ENCODE data around the gene SOX5. TPM values are rescaled to one million over a fixed set of nuclear protein-coding genes. Genes with fewer than 3 reads are reported as not detected.

SOX5 gene
- total and polyA plus RNA-seq, 9 of the 15 experiments (the other 6 are each of a cell fraction or from before 2014, with no cell fraction given): 8.3 to 16.5 (median 11.9) TPM

DNA sequence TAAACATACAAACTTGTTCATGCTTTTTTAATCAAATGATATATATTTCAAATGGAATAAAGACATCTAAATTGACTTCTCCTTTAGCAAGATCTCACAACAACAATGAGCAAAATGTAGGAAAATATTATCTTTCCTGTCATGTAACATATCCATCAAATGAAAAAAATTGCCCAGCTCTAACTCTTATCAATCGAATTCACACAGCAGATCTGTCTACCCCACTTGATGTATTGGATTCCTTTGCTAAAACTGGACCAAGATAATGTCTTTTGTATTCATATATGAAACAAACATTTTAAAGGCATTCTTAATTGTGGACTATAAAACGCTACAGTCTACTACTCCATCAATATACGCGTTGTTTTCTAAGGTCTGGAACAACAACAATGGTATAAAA is 218.0 kb downstream of the SOX5 start (continued):
- peak; percentile 86 for TF ChIP-seq TEAD4 (IDR thresholded peaks at IDR 0.05; ENCODE audit: low read length)
- no peak for TF ChIP-seq TEAD4 (CRISPR knock-in tag; IDR thresholded peaks at IDR 0.05; ENCODE audit: borderline replicate concordance)
- TF ChIP-seq ZNF134 (CRISPR knock-in tag; conservative IDR thresholded peaks at IDR 0.05): no peak
- TF ChIP-seq, protein P1, sequence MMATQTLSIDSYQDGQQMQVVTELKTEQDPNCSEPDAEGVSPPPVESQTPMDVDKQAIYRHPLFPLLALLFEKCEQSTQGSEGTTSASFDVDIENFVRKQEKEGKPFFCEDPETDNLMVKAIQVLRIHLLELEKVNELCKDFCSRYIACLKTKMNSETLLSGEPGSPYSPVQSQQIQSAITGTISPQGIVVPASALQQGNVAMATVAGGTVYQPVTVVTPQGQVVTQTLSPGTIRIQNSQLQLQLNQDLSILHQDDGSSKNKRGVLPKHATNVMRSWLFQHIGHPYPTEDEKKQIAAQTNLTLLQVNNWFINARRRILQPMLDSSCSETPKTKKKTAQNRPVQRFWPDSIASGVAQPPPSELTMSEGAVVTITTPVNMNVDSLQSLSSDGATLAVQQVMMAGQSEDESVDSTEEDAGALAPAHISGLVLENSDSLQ (IDR thresholded peaks at IDR 0.05): peak; percentile 77
- peak; percentile 88 for TF ChIP-seq SMARCA4 (IDR thresholded peaks at IDR 0.05)
- TF ChIP-seq, protein P2, sequence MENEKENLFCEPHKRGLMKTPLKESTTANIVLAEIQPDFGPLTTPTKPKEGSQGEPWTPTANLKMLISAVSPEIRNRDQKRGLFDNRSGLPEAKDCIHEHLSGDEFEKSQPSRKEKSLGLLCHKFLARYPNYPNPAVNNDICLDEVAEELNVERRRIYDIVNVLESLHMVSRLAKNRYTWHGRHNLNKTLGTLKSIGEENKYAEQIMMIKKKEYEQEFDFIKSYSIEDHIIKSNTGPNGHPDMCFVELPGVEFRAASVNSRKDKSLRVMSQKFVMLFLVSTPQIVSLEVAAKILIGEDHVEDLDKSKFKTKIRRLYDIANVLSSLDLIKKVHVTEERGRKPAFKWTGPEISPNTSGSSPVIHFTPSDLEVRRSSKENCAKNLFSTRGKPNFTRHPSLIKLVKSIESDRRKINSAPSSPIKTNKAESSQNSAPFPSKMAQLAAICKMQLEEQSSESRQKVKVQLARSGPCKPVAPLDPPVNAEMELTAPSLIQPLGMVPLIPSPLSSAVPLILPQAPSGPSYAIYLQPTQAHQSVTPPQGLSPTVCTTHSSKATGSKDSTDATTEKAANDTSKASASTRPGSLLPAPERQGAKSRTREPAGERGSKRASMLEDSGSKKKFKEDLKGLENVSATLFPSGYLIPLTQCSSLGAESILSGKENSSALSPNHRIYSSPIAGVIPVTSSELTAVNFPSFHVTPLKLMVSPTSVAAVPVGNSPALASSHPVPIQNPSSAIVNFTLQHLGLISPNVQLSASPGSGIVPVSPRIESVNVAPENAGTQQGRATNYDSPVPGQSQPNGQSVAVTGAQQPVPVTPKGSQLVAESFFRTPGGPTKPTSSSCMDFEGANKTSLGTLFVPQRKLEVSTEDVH (IDR thresholded peaks at IDR 0.05; ENCODE audit: low read depth, partially characterized antibody): no peak
- TF ChIP-seq ARID2 (IDR thresholded peaks at IDR 0.05): no peak
- peak; percentile 84 for TF ChIP-seq ZNF384 (IDR thresholded peaks at IDR 0.05; ENCODE audit: low read depth, low read length)
- TF ChIP-seq SMARCC2 (IDR thresholded peaks at IDR 0.05; ENCODE audit: low read depth): peak; percentile 56; the same call in 1 of the 2 replicates
- 0 out of 2 replicates have a peak, but pooled peaks have one; percentile 11 for TF ChIP-seq EP400 (IDR thresholded peaks at IDR 0.05)
